Stimulated activated naive CD8-positive, alpha-beta T cell treated with anti-CD3 and anti-CD28 coated beads, Interleukin-15, Interleukin-2, amounts not matched to agents 100 ng/mL and 50 ng/mL, for 24 hours (primary cell): Measurements from ENCODE around the gene FNDC5.
A peak's percentile ranks its signal among the peaks of the same experiment; 100 is the strongest.

Experiments used
- H3K27ac Mint-ChIP-seq: one replicate; pipeline ENCODE4 v1.8.0; 2021; ENCODE audit warnings: mild to moderate bottlenecking, mixed read lengths
- H3K27me3 Mint-ChIP-seq: one replicate; pipeline ENCODE4 v1.8.0; 2021; ENCODE audit warnings: mixed read lengths
- H3K36me3 Mint-ChIP-seq: one replicate; pipeline ENCODE4 v1.8.0; 2021; ENCODE audit warnings: low read depth, mixed read lengths
- H3K4me1 Mint-ChIP-seq: one replicate; pipeline ENCODE4 v1.8.0; 2021; ENCODE audit warnings: low read depth, mixed read lengths
- H3K4me3 Mint-ChIP-seq: one replicate; pipeline ENCODE4 v1.8.0; 2021; ENCODE audit warnings: mild to moderate bottlenecking, mixed read lengths
- H3K9me3 Mint-ChIP-seq: one replicate; pipeline ENCODE4 v1.8.0; 2021; ENCODE audit warnings: mixed read lengths

The FNDC5 gene

DNA sequence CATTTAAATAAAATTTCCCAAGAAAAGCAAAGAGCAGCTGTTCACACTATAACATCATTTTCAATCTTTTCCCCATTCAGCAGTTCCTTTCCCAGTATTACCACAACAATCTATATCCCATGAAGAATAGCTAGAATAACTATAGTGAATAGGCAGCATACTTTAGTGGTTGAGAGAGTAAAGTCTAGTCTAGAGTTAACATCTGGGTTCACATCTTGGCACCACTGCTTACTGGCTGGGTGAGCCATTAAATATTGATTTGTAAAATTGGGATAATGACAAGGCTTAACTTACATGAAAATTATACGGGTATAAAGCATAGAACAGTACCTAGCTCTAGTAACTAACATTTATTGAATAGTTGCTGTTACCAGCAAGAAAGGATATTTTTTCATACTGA, 38.8 kb downstream of the FNDC5 start:
- Mint-ChIP-seq H3K9me3 (no peaks in the 10 kb centered on the region), H3K4me1 (peaks cover 13% of the 10 kb centered on the region), H3K4me3 (no peak overlapping the region), H3K36me3 (peaks cover 71% of the 10 kb centered on the region), H3K27me3 (no peaks in the 10 kb centered on the region), H3K27ac (no peak overlapping the region)

DNA sequence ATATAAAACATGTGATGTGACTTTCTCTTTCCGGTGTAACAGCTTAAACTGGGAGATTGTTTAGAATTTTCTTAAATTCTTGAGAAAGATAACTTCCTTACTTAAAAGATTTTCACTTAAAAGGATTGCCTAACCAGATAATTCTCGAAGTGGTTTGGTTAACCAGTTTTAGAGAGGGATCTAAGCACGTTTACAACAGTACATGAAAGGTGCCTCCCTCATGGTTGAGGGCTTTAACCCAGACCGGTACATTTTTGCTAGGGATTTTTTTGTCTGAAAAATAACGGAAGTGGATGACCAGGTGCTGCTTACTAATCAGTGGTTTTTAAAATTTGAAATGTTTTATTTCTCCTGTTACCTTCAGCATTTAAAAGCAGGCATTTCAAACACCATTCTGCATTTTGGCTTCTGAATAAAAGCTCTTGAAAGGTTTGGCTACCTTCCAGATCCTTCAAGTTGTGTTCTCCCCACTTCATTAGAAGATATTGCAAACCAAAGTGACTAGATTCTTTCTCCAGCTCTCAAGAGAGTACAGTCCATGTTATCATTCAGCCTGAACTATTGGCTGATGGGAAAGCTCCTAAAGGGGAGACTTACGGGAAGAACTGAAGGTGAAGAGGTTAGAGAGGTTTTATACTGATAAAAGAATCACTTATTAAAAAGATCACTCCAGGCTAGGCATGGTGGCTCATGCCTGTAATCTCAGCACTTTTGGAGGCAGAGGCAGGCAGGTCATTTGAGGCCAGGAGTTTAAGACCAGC, 40.4 kb downstream of the FNDC5 start:
- peaks cover 73% of the 10 kb centered on the region for H3K36me3 Mint-ChIP-seq
- no peak overlapping the region for H3K27ac Mint-ChIP-seq
- no peaks in the 10 kb centered on the region for H3K27me3 Mint-ChIP-seq

DNA sequence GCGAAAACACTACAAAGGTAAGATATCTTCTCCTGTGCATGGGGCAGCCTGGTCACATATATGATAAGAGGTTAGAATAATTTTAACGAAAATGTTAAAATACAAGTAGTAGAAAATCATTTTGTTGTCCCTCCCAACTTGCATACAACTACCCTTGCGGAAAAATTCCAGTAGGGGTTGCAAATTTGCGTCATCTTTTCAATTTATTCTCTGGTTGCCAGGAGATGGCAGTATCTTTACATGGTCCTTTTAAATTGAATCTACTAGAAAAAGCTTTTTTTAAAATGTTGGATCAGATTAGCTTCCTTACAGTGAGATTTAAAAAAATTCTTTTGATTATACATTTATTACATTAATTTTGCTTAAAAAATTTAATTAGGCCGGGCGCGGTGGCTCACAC, 42.4 kb downstream of the FNDC5 start:
- Mint-ChIP-seq H3K27me3 (no peaks in the 10 kb centered on the region), H3K36me3 (peaks cover 65% of the 10 kb centered on the region), H3K27ac (no peak overlapping the region), H3K9me3 (no peaks in the 10 kb centered on the region), H3K4me1 (peaks cover 13% of the 10 kb centered on the region), H3K4me3 (no peak overlapping the region)

More for the DNA sequence above, 40.4 kb downstream of the FNDC5 start:
- peaks cover 13% of the 10 kb centered on the region for H3K4me1 Mint-ChIP-seq
- no peaks in the 10 kb centered on the region for H3K9me3 Mint-ChIP-seq
- H3K4me3 Mint-ChIP-seq: no peak overlapping the region

DNA sequence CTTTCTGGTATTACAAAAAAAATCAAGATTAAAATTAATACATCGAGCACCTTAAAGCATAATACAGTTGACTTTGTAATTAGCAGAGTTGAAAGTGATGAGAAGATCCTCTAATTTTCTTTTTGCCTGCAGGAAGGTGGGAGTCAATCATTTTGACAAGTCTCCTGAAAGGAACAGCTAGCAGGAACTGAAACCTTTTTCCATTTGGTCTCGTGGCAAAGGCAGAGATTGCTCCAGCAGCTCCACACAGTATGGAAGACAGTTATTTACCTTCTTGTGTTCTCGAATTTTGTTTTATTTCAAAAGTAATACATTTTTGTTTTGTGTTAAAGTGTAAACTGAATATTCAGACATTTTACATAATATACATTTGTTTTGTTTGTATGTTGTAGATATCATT, 45.5 kb downstream of the FNDC5 start:
- no peak overlapping the region for H3K4me3 Mint-ChIP-seq

DNA sequence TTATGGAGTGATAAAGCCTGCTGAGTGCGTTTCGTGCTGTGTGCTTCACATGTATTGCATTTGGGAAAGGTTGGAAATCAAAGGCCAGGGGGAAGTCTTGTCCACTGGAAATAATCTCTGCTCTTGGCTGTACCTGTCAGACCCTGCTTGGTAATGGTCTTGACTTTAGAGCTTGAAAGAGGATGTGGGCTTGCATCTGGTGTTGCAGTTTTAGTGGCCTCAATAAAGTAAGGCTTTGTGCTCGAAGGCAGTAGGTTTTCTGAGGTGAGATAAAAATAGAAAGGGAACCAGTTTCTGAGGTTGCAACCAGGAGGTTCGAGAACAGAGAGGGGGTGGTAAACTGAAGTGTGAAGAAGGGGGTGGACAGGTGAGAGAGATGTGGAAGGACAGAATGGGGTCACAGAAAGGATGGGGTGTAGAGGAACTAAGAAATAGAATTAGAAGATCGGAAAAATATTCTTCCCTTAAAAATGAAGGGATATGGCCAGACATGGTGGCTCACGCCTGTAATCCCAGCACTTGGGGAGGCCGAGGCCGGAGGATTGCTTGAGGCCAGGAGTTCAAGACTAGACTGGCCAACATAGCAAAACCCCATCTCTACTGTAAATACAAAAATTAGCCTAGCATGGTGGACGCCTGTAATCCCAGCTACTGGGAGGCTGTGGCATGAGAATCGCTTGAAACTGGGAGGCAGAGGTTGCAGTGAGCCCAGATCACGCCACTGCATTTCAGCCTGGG, 51.7 kb downstream of the FNDC5 start:
- Mint-ChIP-seq H3K4me3 (peak overlapping the region; percentile 97), H3K4me1 (peaks cover 55% of the 10 kb centered on the region)

More for the DNA sequence above, 45.5 kb downstream of the FNDC5 start:
- peaks cover 23% of the 10 kb centered on the region for H3K4me1 Mint-ChIP-seq
- no peak overlapping the region for H3K27ac Mint-ChIP-seq
- peaks cover 42% of the 10 kb centered on the region for H3K36me3 Mint-ChIP-seq
- no peaks in the 10 kb centered on the region for H3K27me3 Mint-ChIP-seq
- H3K9me3 Mint-ChIP-seq: no peaks in the 10 kb centered on the region

DNA sequence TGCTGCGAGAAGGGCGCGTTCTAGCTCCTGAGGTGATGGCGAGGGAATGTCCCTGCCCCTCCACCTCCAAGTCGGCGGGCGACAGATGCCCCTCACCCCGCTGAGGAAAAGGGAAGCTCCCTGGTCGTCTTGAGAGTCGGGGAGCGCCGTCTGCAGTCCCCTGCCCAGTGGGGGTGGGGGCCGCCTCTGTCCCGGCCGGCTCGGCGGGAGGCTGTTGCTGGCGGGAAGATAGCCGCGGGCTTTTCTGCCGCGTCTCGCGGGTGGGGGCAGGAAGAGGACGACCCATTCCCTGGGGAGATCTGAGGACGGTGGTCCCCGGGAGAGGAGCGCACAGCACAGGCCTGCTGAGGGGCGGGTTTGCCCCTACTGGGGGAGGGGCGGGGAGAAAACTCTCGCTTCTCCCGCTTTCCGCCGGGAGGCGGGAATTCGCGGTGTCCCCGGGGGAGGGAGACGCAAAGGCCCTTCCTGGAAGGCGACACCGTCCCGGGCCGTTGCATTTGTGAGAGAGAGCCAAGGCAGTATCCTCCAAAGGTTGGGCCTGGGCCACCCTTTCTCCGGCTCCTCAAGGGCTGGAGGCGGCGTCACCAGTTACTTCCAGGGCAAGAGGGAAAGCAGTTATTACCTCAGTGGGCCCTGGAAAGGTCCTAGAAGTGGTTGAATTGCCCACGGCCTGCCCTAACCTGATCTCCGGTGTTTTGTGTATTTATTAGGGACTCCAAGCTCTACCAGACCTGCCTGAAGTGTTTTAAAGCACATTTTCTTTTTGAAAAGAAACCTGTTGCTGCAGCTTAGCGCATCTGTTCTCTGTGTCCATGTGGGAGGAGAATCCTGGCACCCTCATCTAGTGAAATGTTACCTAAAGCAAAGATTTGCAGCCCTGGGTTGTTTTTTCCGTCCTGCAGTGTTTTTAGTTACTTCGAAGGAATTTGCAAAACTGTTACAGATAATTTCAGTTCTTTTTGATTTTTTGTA, 52.6 kb downstream of the FNDC5 start:
- peak overlapping the region; percentile 98 for H3K27ac Mint-ChIP-seq
- H3K36me3 Mint-ChIP-seq: peaks cover 32% of the 10 kb centered on the region
- H3K4me3 Mint-ChIP-seq: peak overlapping the region; percentile 97
- H3K9me3 Mint-ChIP-seq: peaks cover 5% of the 10 kb centered on the region
- H3K4me1 Mint-ChIP-seq: peaks cover 64% of the 10 kb centered on the region
- H3K27me3 Mint-ChIP-seq: no peaks in the 10 kb centered on the region

More for the DNA sequence above, 51.7 kb downstream of the FNDC5 start:
- peaks cover 24% of the 10 kb centered on the region for H3K36me3 Mint-ChIP-seq
- H3K9me3 Mint-ChIP-seq: no peaks in the 10 kb centered on the region
- peak overlapping the region; percentile 84 for H3K27ac Mint-ChIP-seq
- H3K27me3 Mint-ChIP-seq: no peaks in the 10 kb centered on the region

DNA sequence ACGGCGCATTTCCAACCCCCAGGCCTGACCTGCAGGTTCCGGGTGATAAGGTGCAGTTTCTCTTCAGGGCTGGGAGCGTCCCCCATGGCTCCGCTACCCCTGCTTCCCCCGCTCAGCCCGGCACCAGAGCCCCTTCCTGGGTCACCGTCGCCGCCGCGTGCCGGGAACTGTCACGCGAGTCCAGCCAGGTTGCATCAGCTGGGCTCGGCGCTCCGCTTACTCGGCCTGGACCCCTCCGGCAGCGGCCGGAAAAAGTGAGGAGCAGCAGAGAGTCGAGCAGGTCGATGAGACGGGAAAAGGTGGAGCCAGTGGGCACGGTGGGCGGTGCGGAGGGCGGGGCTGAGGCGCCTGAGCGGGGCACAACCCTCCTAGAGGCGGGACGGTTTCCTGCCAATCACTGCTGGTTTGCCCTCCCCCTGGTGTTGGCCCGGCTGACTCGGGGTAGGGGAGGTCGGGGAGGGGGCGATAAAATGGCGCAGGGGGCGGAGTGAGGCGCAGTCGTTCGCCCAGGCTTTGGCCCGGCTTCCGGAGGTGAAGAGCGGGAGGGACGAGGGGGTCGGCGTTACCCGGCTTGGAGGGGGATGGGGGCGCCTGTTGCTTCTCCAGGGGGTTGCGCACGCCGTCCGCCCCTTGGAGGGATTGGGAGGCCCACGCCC, 53.4 kb downstream of the FNDC5 start, which contains the start of the genes S100PBP and YARS1:
Gene S100PBP, plus strand, starts transcription at position 495 of the 656 bp plus-strand sequence. CDS start 8,447 bp downstream, outside the sequence.
Gene YARS1, minus strand, starts transcription at position 200 of the 656 bp plus-strand sequence. Its CDS starts 114 bp downstream, at position 86.
- peak within 1 kb of the TSS; percentile 97 for H3K4me3 Mint-ChIP-seq
- H3K4me1 Mint-ChIP-seq: peaks cover 69% of the 10 kb centered on the region
- H3K36me3 Mint-ChIP-seq: peaks cover 39% of the 10 kb centered on the region
- H3K27me3 Mint-ChIP-seq: no peaks in the 10 kb centered on the region
- peak within 1 kb of the TSS; percentile 98 for H3K27ac Mint-ChIP-seq
- peaks cover 5% of the 10 kb centered on the region for H3K9me3 Mint-ChIP-seq

DNA sequence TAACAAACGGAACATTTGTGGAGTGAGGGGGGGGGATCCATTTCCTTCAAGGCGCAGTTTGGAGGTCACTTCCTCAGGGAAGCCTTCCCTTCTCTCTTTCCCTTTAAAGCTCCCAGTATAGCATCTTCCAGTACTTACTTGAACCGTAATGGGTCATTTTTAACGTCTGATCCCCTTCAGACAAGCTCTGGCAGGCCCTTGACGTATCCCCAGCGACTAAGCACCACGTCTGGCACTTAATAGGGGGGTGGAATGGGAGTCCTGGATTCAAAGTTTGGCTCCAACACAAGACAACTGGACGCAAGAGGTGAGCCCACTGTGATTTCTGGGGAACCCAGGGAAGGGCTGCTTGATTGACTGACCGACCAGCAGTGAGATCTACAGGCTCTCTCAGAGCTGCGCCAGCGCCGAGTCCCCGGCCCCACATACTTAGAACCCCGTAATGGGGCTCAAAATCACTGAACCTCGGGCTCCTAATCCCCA, 54.0 kb downstream of the FNDC5 start:
- peaks cover 45% of the 10 kb centered on the region for H3K36me3 Mint-ChIP-seq

DNA sequence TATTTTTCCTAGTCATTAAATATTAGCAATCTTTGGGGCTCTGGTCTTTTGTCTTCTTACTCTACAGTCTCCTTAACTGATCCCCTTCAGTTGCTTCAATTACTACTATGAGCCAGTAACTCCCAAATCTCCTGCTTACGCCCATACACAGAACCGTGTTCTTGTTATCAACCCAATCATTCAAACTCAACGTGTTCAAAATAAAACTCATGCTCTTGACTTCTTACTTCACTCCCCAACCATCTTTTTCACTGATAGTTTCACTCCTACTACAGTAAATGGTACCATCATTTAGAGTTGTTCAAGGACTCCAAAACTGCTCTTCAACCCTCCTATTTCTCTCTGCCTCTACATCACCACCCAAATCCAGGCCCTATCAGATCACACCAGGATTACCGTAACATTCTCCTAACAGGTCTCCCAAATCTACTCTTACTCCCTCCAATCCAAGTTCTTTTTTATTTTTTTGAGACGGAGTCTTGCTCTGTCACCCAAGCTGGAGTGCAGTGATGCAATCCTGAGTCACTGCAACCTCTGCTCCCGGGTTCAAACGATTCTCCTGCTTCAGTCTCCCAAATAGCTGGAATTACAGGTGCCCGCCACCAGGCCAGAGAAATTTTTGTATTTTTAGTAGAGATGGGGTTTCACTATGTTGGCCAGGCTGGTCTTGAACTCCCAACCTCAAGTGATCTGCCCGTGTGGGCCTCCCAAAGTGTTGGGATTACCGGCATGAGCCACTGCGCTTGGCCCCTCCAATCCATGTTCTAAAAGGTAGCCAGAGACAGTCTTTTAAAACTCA, 56.6 kb downstream of the FNDC5 start:
- peak overlapping the region; percentile 72 for H3K27ac Mint-ChIP-seq

More for the DNA sequence above, 54.0 kb downstream of the FNDC5 start:
- peaks cover 5% of the 10 kb centered on the region for H3K9me3 Mint-ChIP-seq
- H3K4me3 Mint-ChIP-seq: peak overlapping the region; percentile 97
- H3K27ac Mint-ChIP-seq: peak overlapping the region; percentile 98
- peaks cover 70% of the 10 kb centered on the region for H3K4me1 Mint-ChIP-seq
- no peaks in the 10 kb centered on the region for H3K27me3 Mint-ChIP-seq

More for the DNA sequence above, 56.6 kb downstream of the FNDC5 start:
- Mint-ChIP-seq H3K4me3 (peak overlapping the region; percentile 97), H3K9me3 (peaks cover 5% of the 10 kb centered on the region), H3K36me3 (peaks cover 71% of the 10 kb centered on the region), H3K4me1 (peaks cover 74% of the 10 kb centered on the region), H3K27me3 (no peaks in the 10 kb centered on the region)
